Effector CD8-positive, alpha-beta T cell (primary cell): ENCODE measurements around the gene IFNG.

Experiments
- DNase-seq: peaks from one replicate; lab custom pipeline; 2025; lab: John Stamatoyannopoulos, UW

IFNG gene

GRCh38 chr12:68115281-68115680 is 44.3 kb downstream of the IFNG start:
- no peak for DNase-seq

GRCh38 chr12:68114606-68115005 is 44.9 kb downstream of the IFNG start:
- DNase-seq: no peak

- DNase-seq: no peak
Measured at GRCh38 chr12:68113644-68114043, 45.9 kb downstream of the IFNG start.

- no peak for DNase-seq
Measured at GRCh38 chr12:68111995-68112394, 47.5 kb downstream of the IFNG start.

- DNase-seq: no peak
Measured at GRCh38 chr12:68109444-68110217, 49.9 kb downstream of the IFNG start.

- DNase-seq: no peak
Measured at GRCh38 chr12:68109001-68109400, 50.5 kb downstream of the IFNG start.

- no peak for DNase-seq
Measured at GRCh38 chr12:68106660-68107059, 52.9 kb downstream of the IFNG start.

GRCh38 chr12:68106160-68106559 is 53.4 kb downstream of the IFNG start:
- no peak for DNase-seq
